ENCODE data around the gene SH3RF3.
"Not testable (repeated sequence)": the region's sequence is repeated elsewhere in the genome, so short reads cannot be mapped to it uniquely, and the experiment has no call there.

SH3RF3 gene

DNA sequence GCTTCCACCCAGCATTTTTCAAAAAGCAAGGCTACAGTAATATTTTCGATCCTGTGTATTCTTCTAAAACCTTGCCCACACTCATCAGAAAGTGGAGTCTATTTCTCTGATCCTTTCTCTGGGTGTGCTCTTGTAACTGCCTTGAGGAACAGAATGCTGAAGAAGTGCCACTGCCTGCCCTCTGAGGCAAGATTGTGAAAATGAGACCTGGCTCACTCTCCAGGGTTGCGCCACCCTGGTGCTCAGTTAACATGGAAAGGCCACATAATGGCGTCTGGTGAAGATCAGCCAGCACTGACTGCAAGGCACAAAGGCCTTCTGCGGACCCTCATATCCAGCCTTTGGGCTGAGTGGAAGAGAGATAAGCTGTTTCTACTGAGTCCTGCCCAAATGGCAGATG is 11.2 kb upstream of the SH3RF3 start:
- TF ChIP-seq, protein P1, sequence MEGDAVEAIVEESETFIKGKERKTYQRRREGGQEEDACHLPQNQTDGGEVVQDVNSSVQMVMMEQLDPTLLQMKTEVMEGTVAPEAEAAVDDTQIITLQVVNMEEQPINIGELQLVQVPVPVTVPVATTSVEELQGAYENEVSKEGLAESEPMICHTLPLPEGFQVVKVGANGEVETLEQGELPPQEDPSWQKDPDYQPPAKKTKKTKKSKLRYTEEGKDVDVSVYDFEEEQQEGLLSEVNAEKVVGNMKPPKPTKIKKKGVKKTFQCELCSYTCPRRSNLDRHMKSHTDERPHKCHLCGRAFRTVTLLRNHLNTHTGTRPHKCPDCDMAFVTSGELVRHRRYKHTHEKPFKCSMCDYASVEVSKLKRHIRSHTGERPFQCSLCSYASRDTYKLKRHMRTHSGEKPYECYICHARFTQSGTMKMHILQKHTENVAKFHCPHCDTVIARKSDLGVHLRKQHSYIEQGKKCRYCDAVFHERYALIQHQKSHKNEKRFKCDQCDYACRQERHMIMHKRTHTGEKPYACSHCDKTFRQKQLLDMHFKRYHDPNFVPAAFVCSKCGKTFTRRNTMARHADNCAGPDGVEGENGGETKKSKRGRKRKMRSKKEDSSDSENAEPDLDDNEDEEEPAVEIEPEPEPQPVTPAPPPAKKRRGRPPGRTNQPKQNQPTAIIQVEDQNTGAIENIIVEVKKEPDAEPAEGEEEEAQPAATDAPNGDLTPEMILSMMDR (IDR thresholded peaks at IDR 0.05; ENCODE audit: insufficient read depth, low read depth, low read length, missing control alignments): no peak
- no peak for DNase-seq (ENCODE audit: low read depth)
- H3K4me3 ChIP-seq (ENCODE audit: low read depth, low read length): no peak overlapping the region

GRCh38 chr2:109118321-109118720 is 10.7 kb upstream of the SH3RF3 start:
- TF ChIP-seq, protein P1 (IDR thresholded peaks at IDR 0.05; ENCODE audit: insufficient read depth, low read depth, low read length, missing control alignments): no peak
- H3K4me3 ChIP-seq (ENCODE audit: low read depth, low read length): no peak overlapping the region
- no peak for DNase-seq (ENCODE audit: low read depth)

DNA sequence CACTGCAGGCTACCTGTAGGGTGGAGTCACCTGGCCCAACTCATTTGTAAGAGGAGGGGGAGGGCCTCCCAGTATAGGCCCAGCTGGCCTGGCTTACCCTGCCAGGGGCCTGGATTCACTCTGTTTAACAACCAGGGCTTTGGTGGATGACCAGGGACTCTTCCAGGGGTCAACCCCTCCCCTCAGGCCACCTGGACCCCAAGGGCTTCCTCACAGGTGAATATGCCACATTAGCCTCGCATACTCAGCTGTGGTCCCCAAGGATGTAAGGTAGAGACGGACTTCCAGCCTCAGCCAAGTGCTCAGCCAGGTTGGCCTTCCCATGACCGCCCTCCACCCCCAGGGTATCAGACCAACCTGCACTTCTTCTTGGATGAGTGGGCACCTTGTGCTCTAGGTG is 8.8 kb upstream of the SH3RF3 start:
- TF ChIP-seq, protein P1 (IDR thresholded peaks at IDR 0.05; ENCODE audit: insufficient read depth, low read depth, low read length, missing control alignments): no peak
- no peak for DNase-seq (ENCODE audit: low read depth)
- no peak overlapping the region for H3K4me3 ChIP-seq (ENCODE audit: low read depth, low read length)

DNA sequence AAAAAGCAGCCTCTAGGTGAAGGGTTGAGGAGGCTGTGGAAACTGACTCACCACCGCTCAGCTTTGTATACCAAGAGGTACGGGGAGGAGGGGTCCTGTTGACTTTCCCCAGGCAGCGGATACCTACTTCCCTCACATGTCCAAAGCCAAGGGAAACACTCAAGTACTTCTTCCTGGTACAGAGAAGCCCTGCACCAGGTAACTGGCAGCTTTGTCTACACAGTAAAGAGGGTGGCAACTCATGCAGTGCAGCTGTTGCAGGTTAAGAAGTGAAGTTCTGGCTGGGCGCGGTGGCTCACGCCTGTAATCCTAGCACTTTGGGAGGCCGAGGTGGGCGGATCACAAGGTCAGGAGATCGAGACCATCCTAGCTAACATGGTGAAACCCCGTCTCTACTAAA is 8.3 kb upstream of the SH3RF3 start:
- DNase-seq (ENCODE audit: low read depth); H3K4me3 ChIP-seq (ENCODE audit: low read depth, low read length): not testable (repeated sequence)

- TF ChIP-seq, protein P1 (IDR thresholded peaks at IDR 0.05; ENCODE audit: insufficient read depth, low read depth, low read length, missing control alignments): no peak
- DNase-seq (ENCODE audit: low read depth): no peak
Measured at GRCh38 chr2:109123586-109124201, 5.3 kb upstream of the SH3RF3 start.

DNA sequence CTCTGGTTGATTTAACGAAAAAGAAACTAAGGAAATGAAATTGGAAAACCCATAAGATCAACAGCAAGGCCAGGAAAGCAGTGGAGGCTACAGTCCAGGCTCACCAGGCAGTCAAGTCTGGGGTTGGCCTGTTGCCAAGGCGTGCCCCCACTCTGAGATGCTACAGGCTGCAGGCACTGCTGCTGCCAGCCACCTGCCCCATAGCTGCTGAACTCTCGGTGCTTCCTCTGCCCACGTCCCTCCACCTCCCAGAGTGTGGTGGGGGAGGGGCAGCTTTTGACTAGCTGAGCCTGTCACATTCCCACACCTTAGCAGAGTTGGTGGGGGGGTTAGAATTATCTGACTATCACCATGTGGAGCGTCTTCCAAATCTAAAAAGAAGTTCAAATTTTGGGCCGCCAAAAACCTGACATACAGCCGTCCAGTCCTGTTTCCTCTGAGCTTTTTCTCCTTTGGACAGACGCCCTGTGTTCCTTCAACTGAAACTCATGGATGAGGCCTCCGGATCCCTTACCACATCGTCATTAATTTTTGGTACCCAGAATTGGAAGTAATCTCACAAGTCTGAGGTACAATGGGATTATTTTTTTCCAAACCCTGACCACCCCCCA is 3.9 kb upstream of the SH3RF3 start:
- TF ChIP-seq, protein P1 (IDR thresholded peaks at IDR 0.05; ENCODE audit: insufficient read depth, low read depth, low read length, missing control alignments): no peak
- peak; percentile 9 for DNase-seq (ENCODE audit: low read depth)

More at GRCh38 chr2:109123586-109124201, 5.3 kb upstream of the SH3RF3 start:
- no peak overlapping the region for H3K4me3 ChIP-seq (ENCODE audit: low read depth, low read length)

GRCh38 chr2:109125593-109126500 is 3.2 kb upstream of the SH3RF3 start:
- H3K4me3 ChIP-seq (ENCODE audit: low read depth, low read length): no peak overlapping the region
- TF ChIP-seq, protein P1 (IDR thresholded peaks at IDR 0.05; ENCODE audit: insufficient read depth, low read depth, low read length, missing control alignments): no peak
- DNase-seq (ENCODE audit: low read depth): peak; percentile 23

More for the DNA sequence above, 3.9 kb upstream of the SH3RF3 start:
- H3K4me3 ChIP-seq (ENCODE audit: low read depth, low read length): no peak overlapping the region
